H1 (cell line): ENCODE data around the gene XRN2. TPM values are rescaled to one million over a fixed set of nuclear protein-coding genes. Genes with fewer than 3 reads are reported as not detected.

Experiments
- CTCF ChIA-PET: fragments of 300-600 bp; sonication (Branson Sonifier 250); formaldehyde crosslinking; loops from one replicate; lab custom pipeline; 2021; ENCODE audit not compliant: partially characterized antibody; lab: Charles Lee
- POLR2A ChIA-PET: fragments of 300-600 bp; sonication (Branson Sonifier 250); formaldehyde crosslinking; loops from one replicate; lab custom pipeline; 2021; ENCODE audit warnings: inconsistent platforms; ENCODE audit not compliant: partially characterized antibody; lab: Charles Lee
- DNase-seq, 2 experiments: peaks; one replicate each; pipeline versions ENCODE4 v3.0.0 to v3.0.0-alpha.2; 2010 to 2022; ENCODE audit warnings: low spot score in 2 of 2, low read depth in 1 of 2, mixed read lengths in 1 of 2
- FAIRE-seq: peaks from 2 replicates; lab custom pipeline; 2011; peaks lifted over from hg19 to GRCh38; lab: Jason Lieb, UNC
- H2AFZ ChIP-seq: 2 replicates; pipeline ENCODE4 v1.8.1; 2012; ENCODE audit warnings: low read length, inconsistent platforms
- H2AK5ac ChIP-seq: 2 replicates; pipeline ENCODE4 v1.6.1; 2013; ENCODE audit warnings: low read depth, low read length
- H2BK120ac ChIP-seq: replicated peaks from 2 replicates; pipeline ENCODE3; 2013; ENCODE audit warnings: low read depth, low read length, inconsistent platforms
- H2BK12ac ChIP-seq: 2 replicates; pipeline ENCODE4 v1.6.1; 2013; ENCODE audit warnings: low read depth, low read length
- H2BK15ac ChIP-seq: 2 replicates; pipeline ENCODE4 v1.6.1; 2013; ENCODE audit warnings: low read length
- H2BK20ac ChIP-seq: 2 replicates; pipeline ENCODE4 v1.6.1; 2013; ENCODE audit warnings: low read length
- H2BK5ac ChIP-seq: 2 replicates; pipeline ENCODE4 v1.6.1; 2013; ENCODE audit warnings: low read depth, low read length
- H3K14ac ChIP-seq: 2 replicates; pipeline ENCODE4 v1.6.1; 2013; ENCODE audit warnings: inconsistent platforms; ENCODE audit not compliant: insufficient read length
- H3K18ac ChIP-seq: 2 replicates; pipeline ENCODE4 v1.6.1; 2013; ENCODE audit warnings: low read length; ENCODE audit errors: extremely low read depth
- H3K23ac ChIP-seq: 2 replicates; pipeline ENCODE4 v1.6.1; 2013; ENCODE audit warnings: inconsistent platforms; ENCODE audit not compliant: insufficient read length
- H3K23me2 ChIP-seq: 2 replicates; pipeline ENCODE4 v1.6.1; 2013; ENCODE audit warnings: low read depth, low read length
- H3K27ac ChIP-seq: 2 replicates; pipeline ENCODE4 v1.6.1; 2011; ENCODE audit warnings: low read depth, low read length, inconsistent platforms
- H3K27me3 ChIP-seq, 4 experiments: replicated peaks in 1 of 4; 1 replicate in 1 of 4; 2 replicates in 3 of 4; pipeline versions ENCODE4 v1.6.1 to v1.8.1; 2011 to 2013; ENCODE audit warnings: low read length in 3 of 4, mild to moderate bottlenecking in 3 of 4, inconsistent platforms in 2 of 4, mixed read lengths in 2 of 4, moderate library complexity in 1 of 4; ENCODE audit not compliant: control insufficient read depth in 3 of 4, insufficient read depth in 3 of 4; ENCODE audit errors: extremely low read depth in 1 of 4
- H3K36me3 ChIP-seq, 4 experiments: 2 replicates each; pipeline versions ENCODE4 v1.6.1 to v1.8.1; 2011 to 2013; ENCODE audit warnings: mild to moderate bottlenecking in 4 of 4, low read length in 3 of 4, moderate library complexity in 2 of 4, control low read depth in 1 of 4, inconsistent platforms in 1 of 4; ENCODE audit not compliant: insufficient read depth in 4 of 4, control insufficient read depth in 2 of 4
- H3K4ac ChIP-seq: replicated peaks from 2 replicates; pipeline ENCODE3; 2013; ENCODE audit warnings: low read length, low read depth, mixed read lengths, inconsistent platforms; ENCODE audit not compliant: insufficient read length
- H3K4me1 ChIP-seq, 4 experiments: replicated peaks in 1 of 4; 1 replicate in 1 of 4; 2 replicates in 3 of 4; pipeline versions ENCODE4 v1.6.1 to v1.8.1; 2011 to 2013; ENCODE audit warnings: low read length in 3 of 4, inconsistent platforms in 2 of 4, mixed read lengths in 1 of 4; ENCODE audit not compliant: insufficient read depth in 4 of 4, control insufficient read depth in 3 of 4
- H3K4me2 ChIP-seq, 2 experiments: 2 replicates each; pipeline versions ENCODE4 v1.6.1 to v1.8.1; 2011 to 2013; ENCODE audit warnings: low read depth in 2 of 2, low read length in 2 of 2, control low read depth in 1 of 2, inconsistent platforms in 1 of 2, mild to moderate bottlenecking in 1 of 2; ENCODE audit not compliant: insufficient read depth in 1 of 2
- H3K4me3 ChIP-seq, 4 experiments: fragments of 200-600, 300-600 bp in 1 of 4; sonication (generic), shearing (Covaris generic), sonication (Bioruptor Twin) in 1 of 4; 2 replicates each; pipeline versions ENCODE4 v1.5.1 to v1.8.1; 2011 to 2016; ENCODE audit warnings: low read length in 4 of 4, low read depth in 3 of 4, control low read depth in 2 of 4, inconsistent platforms in 2 of 4, mild to moderate bottlenecking in 2 of 4, mixed read lengths in 1 of 4, moderate library complexity in 1 of 4; ENCODE audit not compliant: insufficient read depth in 2 of 4; ENCODE audit errors: extremely low read depth in 1 of 4
- H3K56ac ChIP-seq: replicated peaks from 2 replicates; pipeline ENCODE3; 2013; ENCODE audit warnings: low read depth, mild to moderate bottlenecking, mixed read lengths, low read length, inconsistent platforms; ENCODE audit not compliant: insufficient read length
- H3K79me1 ChIP-seq: 2 replicates; pipeline ENCODE4 v1.6.1; 2013; ENCODE audit warnings: low read depth, low read length, control low read depth
- H3K79me2 ChIP-seq, 2 experiments: 2 replicates each; pipeline versions ENCODE4 v1.6.1 to v1.8.1; 2012 to 2013; ENCODE audit warnings: low read length in 2 of 2, mild to moderate bottlenecking in 2 of 2, inconsistent platforms in 1 of 2; ENCODE audit not compliant: insufficient read depth in 2 of 2, control insufficient read depth in 1 of 2
- H3K9ac ChIP-seq, 4 experiments: replicated peaks in 1 of 4; 1 replicate in 1 of 4; 2 replicates in 3 of 4; pipeline versions ENCODE4 v1.6.1 to v1.8.1; 2011 to 2013; ENCODE audit warnings: low read depth in 3 of 4, low read length in 3 of 4, control low read depth in 2 of 4, mild to moderate bottlenecking in 2 of 4, moderate library complexity in 2 of 4, inconsistent platforms in 1 of 4; ENCODE audit errors: extremely low read depth in 1 of 4
- H3K9me3 ChIP-seq, 2 experiments: 2 replicates each; pipeline versions ENCODE4 v1.6.1 to v1.8.1; 2012 to 2013; ENCODE audit warnings: mild to moderate bottlenecking in 2 of 2, moderate library complexity in 2 of 2, control low read depth in 1 of 2, inconsistent platforms in 1 of 2, low read depth in 1 of 2, low read length in 1 of 2, mixed read lengths in 1 of 2; ENCODE audit not compliant: insufficient read depth in 2 of 2
- H4K20me1 ChIP-seq, 2 experiments: replicated peaks in 1 of 2; 2 replicates each; pipeline versions ENCODE3 to v1.8.1; 2011 to 2013; ENCODE audit warnings: inconsistent platforms in 2 of 2, low read length in 2 of 2, mild to moderate bottlenecking in 1 of 2; ENCODE audit not compliant: insufficient read depth in 2 of 2, control insufficient read depth in 1 of 2
- H4K5ac ChIP-seq: 2 replicates; pipeline ENCODE4 v1.6.1; 2013; ENCODE audit warnings: low read length, low read depth, mixed read lengths, inconsistent platforms; ENCODE audit not compliant: insufficient read length
- H4K8ac ChIP-seq: 2 replicates; pipeline ENCODE4 v1.8.0; 2013; ENCODE audit warnings: mild to moderate bottlenecking, moderate library complexity, low read length, inconsistent platforms; ENCODE audit not compliant: insufficient read depth; ENCODE audit errors: extremely low read depth
- H4K91ac ChIP-seq: replicated peaks from 2 replicates; pipeline ENCODE3; 2013; ENCODE audit warnings: low read length, mixed read lengths, inconsistent platforms; ENCODE audit not compliant: insufficient read length
- CBX8 ChIP-seq: fragments of 300-800, 300-1000 bp; sonication (generic); IDR thresholded peaks from 2 replicates; pipeline ENCODE4 v1.7.1; 2016; ENCODE audit warnings: low read depth, low read length, borderline replicate concordance
- WGBS, 2 experiments: shearing (Covaris generic) in 1 of 2; methylation state at CpG; one replicate each; pipeline versions ENCODE4 v1.1.6 to v1.1.7; 2013 to 2015; ENCODE audit warnings: low lambda C conversion rate in 2 of 2, mixed read lengths in 2 of 2, inconsistent platforms in 1 of 2, low coverage in 1 of 2, missing lambda C conversion rate in 1 of 2; ENCODE audit not compliant: insufficient replicate concordance in 2 of 2, insufficient coverage in 1 of 2, insufficient read length in 1 of 2; ENCODE audit errors: extremely low coverage in 1 of 2, missing lambda C conversion rate in 1 of 2; 5-methylcytosine and 5-hydroxymethylcytosine counted together
- polyA plus RNA-seq, 7 experiments: library from polyadenylated mRNA; depleted of rRNA in 3 of 7; stranded (reverse) in 5 of 7; unstranded in 2 of 7; fragments of >200 nt in 5 of 7; fragments of 200-250 nt in 2 of 7; gene quantifications; 1 replicate in 5 of 7; 2 replicates in 1 of 7; 4 replicates in 1 of 7; pipeline versions ENCODE4 v1.2.1 to v1.2.3, GENCODE V29; 2011 to 2013; ENCODE audit warnings: missing spikeins in 2 of 7, mixed read lengths in 2 of 7
- total RNA-seq: library from RNA; stranded (reverse); fragmentation: NEBNext Ultra II Directional; extraction: Animal tissue kit (Norgen Biotek cat#: 25700); gene quantifications from 2 replicates; pipeline ENCODE4 v1.2.1, GENCODE V29; 2021
- TF ChIP-seq, protein P1 (sequence below), 3 experiments: IDR thresholded peaks; 1 replicate in 2 of 3; 2 replicates in 1 of 3; pipeline versions ENCODE4 v1.5.1 to v1.6.1; 2011; ENCODE audit warnings: low read length in 3 of 3, mild to moderate bottlenecking in 3 of 3, inconsistent platforms in 2 of 3, low read depth in 1 of 3, moderate library complexity in 1 of 3; ENCODE audit not compliant: insufficient read depth in 1 of 3; ENCODE audit errors: control extremely low read depth in 1 of 3

The XRN2 gene
- total and polyA plus RNA-seq, 2 of the 8 experiments (the other 6 are each of a cell fraction or from before 2014, with no cell fraction given) = 60.3 to 139 TPM

DNA sequence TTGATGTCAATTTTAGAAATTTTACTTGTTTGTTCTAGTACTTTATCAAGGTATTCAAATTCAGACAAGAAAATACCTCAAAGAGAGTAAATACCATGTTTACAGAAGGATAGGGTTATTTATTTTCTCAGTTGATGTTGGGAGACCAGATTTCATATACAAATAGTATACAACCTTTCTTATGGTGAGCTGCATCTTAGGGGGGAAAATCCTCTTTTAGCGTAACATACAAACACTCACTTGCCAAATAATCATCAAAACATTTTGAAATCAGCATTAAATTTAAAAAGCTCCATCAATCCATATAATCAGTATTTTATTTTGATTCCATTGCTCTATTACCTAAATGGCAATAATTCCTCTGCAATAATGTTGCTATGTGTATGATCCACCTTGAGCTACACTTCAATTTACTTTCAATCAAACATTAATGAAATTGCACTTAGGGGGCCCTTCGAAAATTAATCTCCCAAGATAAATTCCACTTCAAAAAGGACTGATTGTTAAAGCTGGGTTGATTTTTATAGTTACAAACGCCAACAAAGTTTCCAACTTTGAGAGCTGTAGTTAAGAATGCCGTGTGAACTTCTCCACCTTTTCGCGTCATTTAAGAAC, 92.0 kb downstream of the XRN2 start:
- H3K14ac ChIP-seq = no peak overlapping the region
- no peak overlapping the region for H2BK120ac ChIP-seq
- CTCF ChIA-PET = interaction anchor here (0.8 to 1.2 kb wide), 4 partner anchors 105 to 160 kb away, joined by 3 read pairs; no protein-coding TSS in a partner anchor
- peak; percentile 69; the same call in 1 of the 2 replicates for TF ChIP-seq CBX8
- TF ChIP-seq, protein P1, sequence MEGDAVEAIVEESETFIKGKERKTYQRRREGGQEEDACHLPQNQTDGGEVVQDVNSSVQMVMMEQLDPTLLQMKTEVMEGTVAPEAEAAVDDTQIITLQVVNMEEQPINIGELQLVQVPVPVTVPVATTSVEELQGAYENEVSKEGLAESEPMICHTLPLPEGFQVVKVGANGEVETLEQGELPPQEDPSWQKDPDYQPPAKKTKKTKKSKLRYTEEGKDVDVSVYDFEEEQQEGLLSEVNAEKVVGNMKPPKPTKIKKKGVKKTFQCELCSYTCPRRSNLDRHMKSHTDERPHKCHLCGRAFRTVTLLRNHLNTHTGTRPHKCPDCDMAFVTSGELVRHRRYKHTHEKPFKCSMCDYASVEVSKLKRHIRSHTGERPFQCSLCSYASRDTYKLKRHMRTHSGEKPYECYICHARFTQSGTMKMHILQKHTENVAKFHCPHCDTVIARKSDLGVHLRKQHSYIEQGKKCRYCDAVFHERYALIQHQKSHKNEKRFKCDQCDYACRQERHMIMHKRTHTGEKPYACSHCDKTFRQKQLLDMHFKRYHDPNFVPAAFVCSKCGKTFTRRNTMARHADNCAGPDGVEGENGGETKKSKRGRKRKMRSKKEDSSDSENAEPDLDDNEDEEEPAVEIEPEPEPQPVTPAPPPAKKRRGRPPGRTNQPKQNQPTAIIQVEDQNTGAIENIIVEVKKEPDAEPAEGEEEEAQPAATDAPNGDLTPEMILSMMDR (IDR thresholded peaks at IDR 0.05; ENCODE audit: control extremely low read depth in 1 of 3, insufficient read depth in 1 of 3, low read depth in 1 of 3, low read length in 3 of 3) = no peak
- H3K9ac ChIP-seq = no peak overlapping the region
- H2BK15ac ChIP-seq = no peak overlapping the region
- H4K8ac ChIP-seq = no peak overlapping the region
- H4K5ac ChIP-seq = no peak overlapping the region
- DNase-seq (no peak), FAIRE-seq (no peak)
- peaks cover 56 to 88% (median 77%) of the 10 kb centered on the region in 4 experiments for H3K27me3 ChIP-seq
- POLR2A ChIA-PET = interaction anchor here (1.3 to 1.4 kb wide), 3 partner anchors 92 to 294 kb away, joined by 3 to 4 read pairs (median 4); partner anchors contain the start of gene XRN2
- H3K23ac ChIP-seq = no peak overlapping the region
- no peak overlapping the region for H4K91ac ChIP-seq
- H2BK20ac ChIP-seq = no peak overlapping the region
- peaks cover 0 to 7% of the 10 kb centered on the region in 2 experiments for H4K20me1 ChIP-seq
- H3K4me1 ChIP-seq = no peaks in the 10 kb centered on the region; a peak in 1 of 7 replicates
- peaks cover 0 to 9% of the 10 kb centered on the region in 2 experiments; a peak in 1 of 4 replicates for H3K9me3 ChIP-seq
- H3K18ac ChIP-seq = no peak overlapping the region
- peak overlapping the region; percentile 56 to 62 for H3K4me2 ChIP-seq
- no peaks in the 10 kb centered on the region for H3K79me2 ChIP-seq
- peak overlapping the region in 1 of 4 experiments; percentile 53; a peak in 2 of 8 replicates for H3K4me3 ChIP-seq
- H2BK5ac ChIP-seq = no peak overlapping the region
- H3K56ac ChIP-seq = no peak overlapping the region
- H2BK12ac ChIP-seq = no peak overlapping the region
- no peaks in the 10 kb centered on the region for H3K79me1 ChIP-seq
- no peak overlapping the region for H2AK5ac ChIP-seq
- H3K23me2 ChIP-seq = peaks cover 3% of the 10 kb centered on the region; the same call in 1 of the 2 replicates
- peaks cover 0 to 16% (median 0%) of the 10 kb centered on the region in 4 experiments; a peak in 1 of 8 replicates for H3K36me3 ChIP-seq
- no peak overlapping the region for H3K27ac ChIP-seq
- H2AFZ ChIP-seq = no peak overlapping the region
- 20% methylated on average over 6 of the region's 6 CpGs; no CpG with 5 or more reads in 1 of the 2 experiments for WGBS, 2 experiments
- no peak overlapping the region for H3K4ac ChIP-seq
